Tibial nerve (tissue), 3 donors: ENCODE measurements around the gene ARHGAP26.

Source experiments
- POLR2A ChIP-seq, 2 donors: fragments of 450-650 bp; IDR thresholded peaks; one replicate each; pipeline ENCODE4 v1.6.1; 2017; ENCODE audit warnings: antibody characterized with exemption in 2 of 2, mild to moderate bottlenecking in 2 of 2, moderate library complexity in 2 of 2
- TF ChIP-seq, protein P1 (sequence below), 5 experiments: fragments of 200-600 bp in 3 of 5; fragments of 450-650 bp in 2 of 5; sonication (generic) in 3 of 5; IDR thresholded peaks; one replicate each; pipeline ENCODE4 v1.5.1; 2016 to 2019; ENCODE audit warnings: antibody characterized with exemption in 5 of 5, mild to moderate bottlenecking in 3 of 5, moderate library complexity in 2 of 5

DNA sequence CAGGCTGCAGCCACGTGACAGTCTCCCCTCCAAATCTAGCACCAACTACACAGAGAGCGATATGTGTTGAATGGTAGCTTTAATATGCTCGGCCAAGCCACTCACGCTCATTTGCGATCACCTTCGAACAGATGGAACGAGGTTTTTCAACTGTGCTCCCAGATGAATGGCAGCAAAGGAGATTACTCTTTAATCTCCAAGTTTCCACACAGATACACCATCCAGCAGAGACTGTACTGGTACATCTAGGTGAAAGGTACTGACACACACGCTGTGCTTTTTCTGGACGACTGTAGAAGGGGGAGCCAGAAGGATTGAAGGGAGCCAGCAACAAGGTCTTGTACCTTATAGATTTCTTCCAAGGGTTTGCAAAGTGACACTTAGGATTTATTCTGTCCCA is 369.4 kb downstream of the ARHGAP26 start:
- TF ChIP-seq, protein P1, sequence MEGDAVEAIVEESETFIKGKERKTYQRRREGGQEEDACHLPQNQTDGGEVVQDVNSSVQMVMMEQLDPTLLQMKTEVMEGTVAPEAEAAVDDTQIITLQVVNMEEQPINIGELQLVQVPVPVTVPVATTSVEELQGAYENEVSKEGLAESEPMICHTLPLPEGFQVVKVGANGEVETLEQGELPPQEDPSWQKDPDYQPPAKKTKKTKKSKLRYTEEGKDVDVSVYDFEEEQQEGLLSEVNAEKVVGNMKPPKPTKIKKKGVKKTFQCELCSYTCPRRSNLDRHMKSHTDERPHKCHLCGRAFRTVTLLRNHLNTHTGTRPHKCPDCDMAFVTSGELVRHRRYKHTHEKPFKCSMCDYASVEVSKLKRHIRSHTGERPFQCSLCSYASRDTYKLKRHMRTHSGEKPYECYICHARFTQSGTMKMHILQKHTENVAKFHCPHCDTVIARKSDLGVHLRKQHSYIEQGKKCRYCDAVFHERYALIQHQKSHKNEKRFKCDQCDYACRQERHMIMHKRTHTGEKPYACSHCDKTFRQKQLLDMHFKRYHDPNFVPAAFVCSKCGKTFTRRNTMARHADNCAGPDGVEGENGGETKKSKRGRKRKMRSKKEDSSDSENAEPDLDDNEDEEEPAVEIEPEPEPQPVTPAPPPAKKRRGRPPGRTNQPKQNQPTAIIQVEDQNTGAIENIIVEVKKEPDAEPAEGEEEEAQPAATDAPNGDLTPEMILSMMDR (IDR thresholded peaks at IDR 0.05), result no peak
- no peak for TF ChIP-seq POLR2A (IDR thresholded peaks at IDR 0.05)
